ENCODE data around the gene S100A8.

Gene S100A8

DNA sequence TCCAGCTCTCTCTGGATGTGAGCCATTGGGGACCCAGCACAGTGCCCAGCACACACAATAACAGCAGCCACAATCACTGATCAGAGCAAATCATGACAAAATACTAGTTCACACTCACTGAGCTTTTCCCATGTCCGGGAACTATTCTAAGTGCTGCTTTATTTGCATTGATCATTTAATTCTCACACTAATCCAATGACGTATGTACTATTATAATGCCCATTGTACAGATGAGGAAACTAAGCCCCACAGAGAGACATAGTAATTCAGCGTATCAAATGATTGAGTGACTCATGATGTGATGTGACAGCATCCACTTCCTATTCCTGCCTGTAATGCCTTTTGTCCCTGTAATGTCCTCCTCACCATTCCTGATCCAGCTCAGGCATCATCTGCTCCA, 1.9 kb upstream of the S100A8 start:
- H3K4me3 ChIP-seq (ENCODE audit: control insufficient read depth, low read depth, low read length) = no peak overlapping the region
- TF ChIP-seq, protein P1, sequence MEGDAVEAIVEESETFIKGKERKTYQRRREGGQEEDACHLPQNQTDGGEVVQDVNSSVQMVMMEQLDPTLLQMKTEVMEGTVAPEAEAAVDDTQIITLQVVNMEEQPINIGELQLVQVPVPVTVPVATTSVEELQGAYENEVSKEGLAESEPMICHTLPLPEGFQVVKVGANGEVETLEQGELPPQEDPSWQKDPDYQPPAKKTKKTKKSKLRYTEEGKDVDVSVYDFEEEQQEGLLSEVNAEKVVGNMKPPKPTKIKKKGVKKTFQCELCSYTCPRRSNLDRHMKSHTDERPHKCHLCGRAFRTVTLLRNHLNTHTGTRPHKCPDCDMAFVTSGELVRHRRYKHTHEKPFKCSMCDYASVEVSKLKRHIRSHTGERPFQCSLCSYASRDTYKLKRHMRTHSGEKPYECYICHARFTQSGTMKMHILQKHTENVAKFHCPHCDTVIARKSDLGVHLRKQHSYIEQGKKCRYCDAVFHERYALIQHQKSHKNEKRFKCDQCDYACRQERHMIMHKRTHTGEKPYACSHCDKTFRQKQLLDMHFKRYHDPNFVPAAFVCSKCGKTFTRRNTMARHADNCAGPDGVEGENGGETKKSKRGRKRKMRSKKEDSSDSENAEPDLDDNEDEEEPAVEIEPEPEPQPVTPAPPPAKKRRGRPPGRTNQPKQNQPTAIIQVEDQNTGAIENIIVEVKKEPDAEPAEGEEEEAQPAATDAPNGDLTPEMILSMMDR (conservative IDR thresholded peaks at IDR 0.05; ENCODE audit: control insufficient read depth, insufficient read depth, low read depth, low read length) = no peak
- DNase-seq (ENCODE audit: low read depth) = no peak

DNA sequence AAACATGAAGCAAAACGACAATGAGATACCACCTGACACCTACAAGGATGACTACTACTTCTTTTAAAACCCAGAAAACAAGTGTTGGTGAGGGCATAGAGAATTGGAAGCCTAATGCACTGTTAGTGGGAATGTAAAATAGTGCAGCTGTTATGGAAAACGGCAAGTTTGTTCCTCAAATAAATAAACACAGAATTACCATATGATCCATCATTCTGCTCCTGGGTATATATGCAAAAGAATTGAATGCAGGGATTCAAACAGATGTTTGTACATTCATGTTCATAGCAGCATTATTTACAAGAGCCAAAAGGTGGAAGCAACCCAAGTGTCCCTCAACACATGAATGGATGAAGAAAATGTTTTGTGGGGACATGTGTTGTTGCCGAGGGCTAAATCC, 1.4 kb upstream of the S100A8 start:
- no peak for DNase-seq (ENCODE audit: low read depth)
- TF ChIP-seq, protein P1 (conservative IDR thresholded peaks at IDR 0.05; ENCODE audit: control insufficient read depth, insufficient read depth, low read depth, low read length) = no peak
- no peak overlapping the region for H3K4me3 ChIP-seq (ENCODE audit: control insufficient read depth, low read depth, low read length)

DNA sequence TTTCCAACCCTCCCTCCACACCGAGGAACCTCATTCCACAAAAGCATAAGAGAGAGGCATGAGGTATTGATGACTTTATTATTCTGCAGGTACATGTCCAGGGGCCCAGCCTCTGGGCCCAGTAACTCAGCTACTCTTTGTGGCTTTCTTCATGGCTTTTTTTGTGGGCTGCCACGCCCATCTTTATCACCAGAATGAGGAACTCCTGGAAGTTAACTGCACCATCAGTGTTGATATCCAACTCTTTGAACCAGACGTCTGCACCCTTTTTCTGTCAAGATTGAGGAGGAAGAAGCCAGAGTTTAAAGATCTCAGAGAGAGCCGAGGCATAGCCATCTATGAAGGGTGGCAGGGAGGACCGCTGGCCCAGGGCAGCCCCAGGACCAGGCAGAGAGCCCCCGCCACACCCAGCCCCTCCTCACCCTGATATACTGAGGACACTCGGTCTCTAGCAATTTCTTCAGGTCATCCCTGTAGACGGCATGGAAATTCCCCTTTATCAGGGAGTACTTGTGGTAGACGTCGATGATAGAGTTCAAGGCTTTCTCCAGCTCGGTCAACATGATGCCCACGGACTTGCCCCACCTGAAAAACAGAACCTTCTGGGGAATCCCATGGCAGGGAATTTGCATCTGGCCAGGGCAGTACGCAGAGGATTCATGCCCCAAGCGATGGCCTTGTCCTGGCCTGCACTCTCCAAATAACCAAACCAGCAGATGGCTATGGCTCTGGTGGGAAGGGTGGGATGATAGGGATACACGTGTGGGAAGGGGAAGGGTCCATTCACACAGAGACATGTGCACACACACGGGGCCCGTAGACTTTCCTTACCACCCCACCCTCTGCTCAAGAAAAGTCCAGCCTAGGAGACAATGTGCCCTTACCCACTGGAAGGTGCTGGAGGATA, 647 bp downstream of the S100A8 start:
- TF ChIP-seq, protein P1 (conservative IDR thresholded peaks at IDR 0.05; ENCODE audit: control insufficient read depth, insufficient read depth, low read depth, low read length) = no peak
- DNase-seq (ENCODE audit: low read depth) = no peak
- no peak overlapping the region for H3K4me3 ChIP-seq (ENCODE audit: control insufficient read depth, low read depth, low read length)

DNA sequence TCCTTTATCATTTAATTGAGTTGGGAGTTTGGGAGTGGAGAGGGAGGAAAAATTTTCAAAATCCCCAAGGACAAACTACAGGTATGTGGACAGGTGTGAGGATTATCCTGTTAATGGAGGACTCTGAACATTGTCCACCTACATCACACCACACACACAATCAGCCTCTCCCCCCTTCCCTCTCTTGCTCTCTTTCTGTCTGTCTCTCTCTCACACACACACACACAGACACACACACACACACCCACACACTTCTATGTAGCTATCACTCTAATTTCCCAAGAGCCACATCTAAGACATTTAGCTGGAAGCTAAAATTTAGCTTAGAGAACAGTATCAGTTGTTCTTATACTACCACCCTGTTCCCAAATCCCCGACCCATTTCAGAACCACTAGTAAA, 1.5 kb downstream of the S100A8 start:
- DNase-seq (ENCODE audit: low read depth) = no peak
- H3K4me3 ChIP-seq (ENCODE audit: control insufficient read depth, low read depth, low read length) = no peak overlapping the region
- TF ChIP-seq, protein P1 (conservative IDR thresholded peaks at IDR 0.05; ENCODE audit: control insufficient read depth, insufficient read depth, low read depth, low read length) = no peak

DNA sequence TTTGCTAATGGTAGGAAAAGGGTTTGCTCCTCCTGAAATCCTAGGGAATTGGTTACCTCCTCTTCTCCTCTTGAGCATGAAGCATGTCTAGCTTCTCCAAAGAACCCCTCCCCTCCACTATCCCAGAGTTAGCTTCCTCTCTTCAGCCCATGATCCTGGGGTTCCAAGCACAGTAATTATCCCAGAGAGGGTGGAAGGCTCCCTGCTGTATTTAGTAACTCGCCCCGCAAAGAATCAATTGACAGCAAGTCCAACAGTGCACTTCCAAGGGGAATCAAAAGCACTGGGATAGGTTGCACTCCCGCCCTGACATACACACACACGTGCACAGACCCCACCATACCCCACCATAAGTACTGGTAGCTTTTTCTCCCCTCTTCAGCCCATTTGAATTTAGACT, 3.1 kb downstream of the S100A8 start:
- DNase-seq (ENCODE audit: low read depth) = no peak
- no peak overlapping the region for H3K4me3 ChIP-seq (ENCODE audit: control insufficient read depth, low read depth, low read length)
- TF ChIP-seq, protein P1 (conservative IDR thresholded peaks at IDR 0.05; ENCODE audit: control insufficient read depth, insufficient read depth, low read depth, low read length) = no peak

DNA sequence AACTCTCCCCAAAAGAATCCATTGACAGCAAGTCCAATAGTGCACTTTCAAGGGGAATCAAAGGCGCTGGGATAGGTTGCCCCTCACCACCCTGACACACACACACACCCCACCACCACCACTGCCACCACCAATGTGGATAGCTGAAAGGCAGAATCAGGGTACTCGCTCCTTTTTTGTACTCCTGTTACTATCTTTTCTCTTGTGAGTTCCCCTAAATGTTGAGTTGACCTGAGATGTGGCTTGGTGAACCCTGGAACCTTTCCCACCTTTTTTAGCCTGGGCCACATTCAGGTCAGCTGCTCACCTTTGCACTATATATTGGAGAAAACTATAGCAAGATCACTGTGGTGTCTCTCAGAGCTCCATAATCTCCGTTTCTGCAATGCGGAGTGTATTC, 3.9 kb downstream of the S100A8 start:
- TF ChIP-seq, protein P1 (conservative IDR thresholded peaks at IDR 0.05; ENCODE audit: control insufficient read depth, insufficient read depth, low read depth, low read length) = no peak
- no peak for DNase-seq (ENCODE audit: low read depth)
- no peak overlapping the region for H3K4me3 ChIP-seq (ENCODE audit: control insufficient read depth, low read depth, low read length)
